OCI-LY7 (cell line): Measurements from ENCODE around the gene F2RL2. TPM values are rescaled to one million over a fixed set of nuclear protein-coding genes. Genes with fewer than 3 reads are reported as not detected.

Experiments
- BruUV-seq: library from RNA; stranded (reverse); fragments of 400-500 nt; replicated peaks from 2 replicates; lab custom pipeline; 2021; lab: Mats Ljungman, UMichigan
- CTCF ChIA-PET: fragments of 300-600 bp; sonication (Branson Sonifier 250); formaldehyde crosslinking; loops from one replicate; lab custom pipeline; 2022; ENCODE audit warnings: antibody characterized with exemption; ENCODE audit not compliant: unreplicated experiment; lab: Charles Lee
- POLR2A ChIA-PET: fragments of 300-600 bp; sonication (Branson Sonifier 250); formaldehyde crosslinking; loops from one replicate; lab custom pipeline; 2022; ENCODE audit warnings: antibody characterized with exemption; lab: Charles Lee
- DNase-seq: peaks from one replicate; pipeline ENCODE4 v3.0.0-alpha.2; 2015; ENCODE audit warnings: low spot score
- H2AFZ ChIP-seq: fragments of 200-600 bp; sonication (generic), shearing (Covaris generic); 2 replicates; pipeline ENCODE4 v1.6.1; 2014; ENCODE audit warnings: mild to moderate bottlenecking, antibody characterized with exemption, low read length, moderate library complexity
- H3K27ac ChIP-seq: fragments of 200-600 bp; sonication (generic); 2 replicates; pipeline ENCODE4 v1.5.1; 2014; ENCODE audit warnings: mixed run types, low read depth, mild to moderate bottlenecking, moderate library complexity, low read length, inconsistent platforms; ENCODE audit not compliant: poor library complexity, severe bottlenecking
- H3K36me3 ChIP-seq: fragments of 200-600 bp; sonication (generic); 2 replicates; pipeline ENCODE4 v1.6.1; 2014; ENCODE audit warnings: mild to moderate bottlenecking, antibody characterized with exemption, low read length, moderate library complexity, mixed read lengths; ENCODE audit not compliant: insufficient read depth
- H3K4me1 ChIP-seq: fragments of 200-600 bp; sonication (generic); 2 replicates; pipeline ENCODE4 v1.5.1; 2014; ENCODE audit warnings: mild to moderate bottlenecking, low read length; ENCODE audit not compliant: insufficient read depth, poor library complexity, severe bottlenecking
- H3K4me2 ChIP-seq: fragments of 200-600 bp; sonication (generic); 2 replicates; pipeline ENCODE4 v1.6.1; 2014; ENCODE audit warnings: mild to moderate bottlenecking, low read length
- H3K4me3 ChIP-seq: fragments of 200-600 bp; sonication (generic); 2 replicates; pipeline ENCODE4 v1.5.1; 2014; ENCODE audit warnings: mild to moderate bottlenecking, low read depth, low read length; ENCODE audit not compliant: poor library complexity, severe bottlenecking
- H3K79me2 ChIP-seq: fragments of 200-600 bp; sonication (generic); 2 replicates; pipeline ENCODE4 v1.6.1; 2016; ENCODE audit warnings: low read depth, mild to moderate bottlenecking, low read length, moderate library complexity, mixed read lengths; ENCODE audit not compliant: insufficient read depth
- H3K9me2 ChIP-seq: fragments of 200-600 bp; sonication (generic); 2 replicates; pipeline ENCODE4 v1.6.1; 2016; ENCODE audit warnings: mild to moderate bottlenecking, low read length, mixed read lengths; ENCODE audit not compliant: insufficient read depth
- H3K9me3 ChIP-seq: fragments of 200-600 bp; sonication (generic); 2 replicates; pipeline ENCODE4 v1.6.1; 2014; ENCODE audit warnings: mild to moderate bottlenecking, mixed run types, low read length, mixed read lengths
- H4K20me1 ChIP-seq: fragments of 200-600 bp; sonication (generic); 2 replicates; pipeline ENCODE4 v1.6.1; 2014; ENCODE audit warnings: mild to moderate bottlenecking, antibody characterized with exemption, low read length, moderate library complexity, mixed read lengths; ENCODE audit not compliant: insufficient read depth
- EZH2phosphoT487 ChIP-seq: fragments of 200-600 bp; sonication (generic); IDR thresholded peaks from 2 replicates; pipeline ENCODE4 v1.6.1; 2018; ENCODE audit warnings: low read depth, borderline replicate concordance, mild to moderate bottlenecking, mixed run types, antibody characterized with exemption, low read length, moderate library complexity, mixed read lengths
- intact Hi-C: fragments of 100-400 bp; cut with micrococcal nuclease; formaldehyde crosslinking; loops from one replicate; pipeline ENCODE4 v1.10.0; 2022; ENCODE audit not compliant: unreplicated experiment
- total RNA-seq, 2 experiments: library from RNA; depleted of rRNA in 1 of 2; stranded (reverse); fragments of >200 nt in 1 of 2; shearing (Covaris generic) in 1 of 2; gene quantifications; 2 replicates each; pipeline ENCODE4 v1.2.3, GENCODE V29; 2014 to 2022
- TF ChIP-seq, protein P1 (sequence below): fragments of 200-600 bp; sonication (generic); conservative IDR thresholded peaks from 2 replicates; pipeline ENCODE4 v1.5.1; 2014; ENCODE audit warnings: mild to moderate bottlenecking, antibody characterized with exemption, low read length, moderate library complexity, mixed read lengths

The F2RL2 gene
- total RNA-seq, 2 experiments from 2014 or later = not detected

DNA sequence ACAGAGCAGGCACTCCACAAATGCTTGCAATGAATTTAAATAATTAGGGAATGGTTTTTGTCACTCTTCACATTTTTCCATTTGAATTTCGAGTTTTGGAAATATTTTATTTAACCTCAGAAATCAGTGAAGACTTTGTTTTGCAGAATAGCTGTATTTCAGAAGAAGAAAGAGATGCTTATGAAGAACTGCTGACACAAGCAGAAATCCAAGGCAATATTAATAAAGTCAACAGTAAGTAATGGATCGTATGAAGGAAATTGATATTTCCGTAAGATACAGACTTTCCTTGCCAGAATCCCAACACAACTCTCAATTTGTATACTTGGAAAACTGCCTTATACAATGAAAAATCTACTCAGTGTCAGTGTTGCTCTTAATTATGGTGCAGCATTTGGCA is 30.5 kb downstream of the F2RL2 start:
- H3K9me2 ChIP-seq = no peaks in the 10 kb centered on the region
- H3K4me2 ChIP-seq = no peak overlapping the region
- no peak overlapping the region for H3K27ac ChIP-seq
- CTCF ChIA-PET = no interaction called here
- no peak for DNase-seq
- H2AFZ ChIP-seq = no peak overlapping the region
- no peaks in the 10 kb centered on the region for H3K9me3 ChIP-seq
- H4K20me1 ChIP-seq = no peaks in the 10 kb centered on the region
- POLR2A ChIA-PET = interaction anchor here (0.7 kb wide), 1 partner anchor 187 kb away, joined by 3 read pairs; no protein-coding TSS in a partner anchor
- no peaks in the 10 kb centered on the region for H3K79me2 ChIP-seq
- H3K4me3 ChIP-seq = no peak overlapping the region
- intact Hi-C loops = no loop called here
- peaks cover 67% of the 10 kb centered on the region for H3K36me3 ChIP-seq
- no peaks in the 10 kb centered on the region for H3K4me1 ChIP-seq
- TF ChIP-seq, protein P1, sequence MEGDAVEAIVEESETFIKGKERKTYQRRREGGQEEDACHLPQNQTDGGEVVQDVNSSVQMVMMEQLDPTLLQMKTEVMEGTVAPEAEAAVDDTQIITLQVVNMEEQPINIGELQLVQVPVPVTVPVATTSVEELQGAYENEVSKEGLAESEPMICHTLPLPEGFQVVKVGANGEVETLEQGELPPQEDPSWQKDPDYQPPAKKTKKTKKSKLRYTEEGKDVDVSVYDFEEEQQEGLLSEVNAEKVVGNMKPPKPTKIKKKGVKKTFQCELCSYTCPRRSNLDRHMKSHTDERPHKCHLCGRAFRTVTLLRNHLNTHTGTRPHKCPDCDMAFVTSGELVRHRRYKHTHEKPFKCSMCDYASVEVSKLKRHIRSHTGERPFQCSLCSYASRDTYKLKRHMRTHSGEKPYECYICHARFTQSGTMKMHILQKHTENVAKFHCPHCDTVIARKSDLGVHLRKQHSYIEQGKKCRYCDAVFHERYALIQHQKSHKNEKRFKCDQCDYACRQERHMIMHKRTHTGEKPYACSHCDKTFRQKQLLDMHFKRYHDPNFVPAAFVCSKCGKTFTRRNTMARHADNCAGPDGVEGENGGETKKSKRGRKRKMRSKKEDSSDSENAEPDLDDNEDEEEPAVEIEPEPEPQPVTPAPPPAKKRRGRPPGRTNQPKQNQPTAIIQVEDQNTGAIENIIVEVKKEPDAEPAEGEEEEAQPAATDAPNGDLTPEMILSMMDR = no peak
- TF ChIP-seq EZH2phosphoT487 = no peak
- no TSS peak for BruUV-seq

DNA sequence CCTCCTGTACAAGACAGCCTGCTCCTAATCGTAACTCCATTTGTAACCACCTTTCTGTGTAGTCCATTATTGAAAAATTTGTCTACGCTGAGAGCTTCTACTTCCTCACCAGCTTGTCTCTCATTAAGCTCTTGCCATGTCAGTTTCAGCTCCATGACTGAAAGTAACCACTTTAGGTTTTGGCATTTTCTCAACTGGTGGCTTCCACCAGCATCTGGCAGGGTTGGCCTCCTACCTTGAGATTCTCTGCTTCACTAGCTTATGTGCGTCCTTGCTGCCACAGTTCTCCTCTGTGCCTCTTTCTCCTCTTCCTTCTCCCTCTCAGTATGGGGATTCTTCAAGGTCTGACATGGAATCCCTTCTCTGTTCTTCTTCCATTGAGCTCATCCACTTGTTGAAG is 31.8 kb downstream of the F2RL2 start:
- intact Hi-C loops = no loop called here
- H3K9me2 ChIP-seq = no peaks in the 10 kb centered on the region
- ChIA-PET CTCF (no interaction called here), POLR2A (interaction anchor here (0.5 kb wide), 1 partner anchor 187 kb away, joined by 3 read pairs; no protein-coding TSS in a partner anchor)
- DNase-seq = no peak
- H3K4me2 ChIP-seq = no peak overlapping the region
- no peaks in the 10 kb centered on the region for H3K4me1 ChIP-seq
- H3K36me3 ChIP-seq = peaks cover 54% of the 10 kb centered on the region
- H4K20me1 ChIP-seq = no peaks in the 10 kb centered on the region
- TF ChIP-seq EZH2phosphoT487 = no peak
- TF ChIP-seq, protein P1 = no peak
- H3K9me3 ChIP-seq = no peaks in the 10 kb centered on the region
- no TSS peak for BruUV-seq
- no peak overlapping the region for H3K27ac ChIP-seq
- no peak overlapping the region for H3K4me3 ChIP-seq
- H2AFZ ChIP-seq = no peak overlapping the region
- H3K79me2 ChIP-seq = no peaks in the 10 kb centered on the region

DNA sequence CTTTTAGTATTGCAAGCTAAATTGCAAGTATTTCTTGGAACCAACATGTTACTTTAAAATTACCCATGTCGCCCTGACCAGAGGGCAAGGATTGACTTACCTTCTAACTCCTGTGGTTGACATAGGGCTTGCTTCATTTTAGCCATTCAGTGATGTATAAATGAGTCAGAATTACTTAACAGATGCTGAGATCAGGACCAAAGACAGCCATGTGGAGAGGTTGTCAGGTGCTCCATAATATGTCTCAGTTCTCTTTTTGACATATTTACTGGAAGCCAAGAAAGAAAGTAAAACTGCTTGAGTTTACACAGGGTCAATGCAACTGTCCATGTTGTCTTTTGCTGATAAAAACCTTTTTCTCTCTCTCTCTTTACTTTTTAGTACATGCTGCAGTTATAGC is 33.2 kb downstream of the F2RL2 start:
- H3K9me2 ChIP-seq = no peaks in the 10 kb centered on the region
- ChIA-PET CTCF (no interaction called here), POLR2A (no interaction called here)
- H3K4me2 ChIP-seq = no peak overlapping the region
- DNase-seq = no peak
- no peak overlapping the region for H3K4me3 ChIP-seq
- intact Hi-C loops = no loop called here
- H3K9me3 ChIP-seq = no peaks in the 10 kb centered on the region
- no peaks in the 10 kb centered on the region for H3K79me2 ChIP-seq
- no peak overlapping the region for H2AFZ ChIP-seq
- no peak overlapping the region for H3K27ac ChIP-seq
- TF ChIP-seq, protein P1 = no peak
- no peaks in the 10 kb centered on the region for H4K20me1 ChIP-seq
- no TSS peak for BruUV-seq
- no peaks in the 10 kb centered on the region for H3K4me1 ChIP-seq
- peaks cover 49% of the 10 kb centered on the region for H3K36me3 ChIP-seq
